Neutrophil (primary cell): ENCODE results near the gene TMEM131.

Experiments used
- H3K27ac ChIP-seq: fragments of 200-600 bp; sonication (generic); 2 replicates; pipeline ENCODE4 v1.5.1; 2016; ENCODE audit warnings: mild to moderate bottlenecking, moderate library complexity
- H3K27me3 ChIP-seq: fragments of 200-600 bp; sonication (generic); 2 replicates; pipeline ENCODE4 v1.6.0; 2016; ENCODE audit warnings: mild to moderate bottlenecking
- H3K36me3 ChIP-seq: fragments of 200-600 bp; sonication (generic); 2 replicates; pipeline ENCODE4 v1.5.1; 2017
- H3K4me1 ChIP-seq, 2 experiments: fragments of 200-600 bp in 1 of 2; sonication (generic) in 1 of 2; 1 replicate in 1 of 2; 2 replicates in 1 of 2; pipeline versions ENCODE4 v1.5.1 to v1.6.1; 2013 to 2016; ENCODE audit warnings: low read depth in 1 of 2, low read length in 1 of 2, mild to moderate bottlenecking in 1 of 2, moderate library complexity in 1 of 2; ENCODE audit not compliant: control insufficient read depth in 1 of 2, insufficient read depth in 1 of 2
- H3K4me3 ChIP-seq, 2 experiments: fragments of 200-600 bp in 1 of 2; sonication (generic) in 1 of 2; 1 replicate in 1 of 2; 2 replicates in 1 of 2; pipeline ENCODE4 v1.5.1; 2013 to 2016; ENCODE audit warnings: low read depth in 1 of 2, low read length in 1 of 2, mild to moderate bottlenecking in 1 of 2, moderate library complexity in 1 of 2
- H3K9me3 ChIP-seq: fragments of 200-600 bp; sonication (generic); 2 replicates; pipeline ENCODE4 v1.5.1; 2016
- TF ChIP-seq, protein P1 (sequence below): fragments of 200-600 bp; sonication (generic); IDR thresholded peaks from 2 replicates; pipeline ENCODE4 v1.5.1; 2016; ENCODE audit warnings: antibody characterized with exemption

Gene TMEM131

GRCh38 chr2:97774425-97774824, 221.3 kb downstream of the TMEM131 start:
- Histone ChIP-seq H3K27me3 (no peaks in the 10 kb centered on the region), H3K4me3 (no peak overlapping the region), H3K27ac (no peak overlapping the region), H3K4me1 (no peaks in the 10 kb centered on the region), H3K9me3 (no peaks in the 10 kb centered on the region), H3K36me3 (peaks cover 77% of the 10 kb centered on the region)
- TF ChIP-seq, protein P1, sequence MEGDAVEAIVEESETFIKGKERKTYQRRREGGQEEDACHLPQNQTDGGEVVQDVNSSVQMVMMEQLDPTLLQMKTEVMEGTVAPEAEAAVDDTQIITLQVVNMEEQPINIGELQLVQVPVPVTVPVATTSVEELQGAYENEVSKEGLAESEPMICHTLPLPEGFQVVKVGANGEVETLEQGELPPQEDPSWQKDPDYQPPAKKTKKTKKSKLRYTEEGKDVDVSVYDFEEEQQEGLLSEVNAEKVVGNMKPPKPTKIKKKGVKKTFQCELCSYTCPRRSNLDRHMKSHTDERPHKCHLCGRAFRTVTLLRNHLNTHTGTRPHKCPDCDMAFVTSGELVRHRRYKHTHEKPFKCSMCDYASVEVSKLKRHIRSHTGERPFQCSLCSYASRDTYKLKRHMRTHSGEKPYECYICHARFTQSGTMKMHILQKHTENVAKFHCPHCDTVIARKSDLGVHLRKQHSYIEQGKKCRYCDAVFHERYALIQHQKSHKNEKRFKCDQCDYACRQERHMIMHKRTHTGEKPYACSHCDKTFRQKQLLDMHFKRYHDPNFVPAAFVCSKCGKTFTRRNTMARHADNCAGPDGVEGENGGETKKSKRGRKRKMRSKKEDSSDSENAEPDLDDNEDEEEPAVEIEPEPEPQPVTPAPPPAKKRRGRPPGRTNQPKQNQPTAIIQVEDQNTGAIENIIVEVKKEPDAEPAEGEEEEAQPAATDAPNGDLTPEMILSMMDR, result no peak

GRCh38 chr2:97770445-97770844, 225.3 kb downstream of the TMEM131 start:
- no peaks in the 10 kb centered on the region for H3K4me1 ChIP-seq
- no peak overlapping the region for H3K4me3 ChIP-seq
- H3K27me3 ChIP-seq, result no peaks in the 10 kb centered on the region
- H3K27ac ChIP-seq, result no peak overlapping the region
- TF ChIP-seq, protein P1, result no peak
- H3K36me3 ChIP-seq, result peaks cover 94% of the 10 kb centered on the region
- no peaks in the 10 kb centered on the region for H3K9me3 ChIP-seq

DNA sequence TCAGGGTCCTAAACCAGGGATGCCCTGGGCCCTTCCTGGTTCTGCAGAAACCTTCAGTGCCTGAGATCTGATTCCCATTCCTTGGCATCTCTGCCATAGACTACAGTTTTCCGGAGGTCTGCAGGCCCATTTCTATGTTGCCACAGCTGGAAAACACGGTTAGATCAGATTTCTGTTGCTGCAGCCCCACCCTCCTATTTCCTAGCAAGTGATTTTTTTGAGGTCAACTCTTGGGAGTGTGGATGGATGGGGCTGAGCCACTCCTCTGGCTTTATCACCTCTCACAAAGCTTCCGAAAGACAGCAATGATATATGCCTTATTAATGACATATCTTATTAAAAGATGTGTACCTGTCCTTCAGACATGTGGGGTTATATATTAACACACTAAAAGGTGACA, 226.0 kb downstream of the TMEM131 start:
- TF ChIP-seq, protein P1, result no peak
- H3K27me3 ChIP-seq, result no peaks in the 10 kb centered on the region
- no peak overlapping the region for H3K4me3 ChIP-seq
- H3K9me3 ChIP-seq, result no peaks in the 10 kb centered on the region
- no peak overlapping the region for H3K27ac ChIP-seq
- H3K36me3 ChIP-seq, result peaks cover 94% of the 10 kb centered on the region
- H3K4me1 ChIP-seq, result no peaks in the 10 kb centered on the region

- H3K36me3 ChIP-seq, result peaks cover 94% of the 10 kb centered on the region
Measured at GRCh38 chr2:97769308-97769707, 226.4 kb downstream of the TMEM131 start.

DNA sequence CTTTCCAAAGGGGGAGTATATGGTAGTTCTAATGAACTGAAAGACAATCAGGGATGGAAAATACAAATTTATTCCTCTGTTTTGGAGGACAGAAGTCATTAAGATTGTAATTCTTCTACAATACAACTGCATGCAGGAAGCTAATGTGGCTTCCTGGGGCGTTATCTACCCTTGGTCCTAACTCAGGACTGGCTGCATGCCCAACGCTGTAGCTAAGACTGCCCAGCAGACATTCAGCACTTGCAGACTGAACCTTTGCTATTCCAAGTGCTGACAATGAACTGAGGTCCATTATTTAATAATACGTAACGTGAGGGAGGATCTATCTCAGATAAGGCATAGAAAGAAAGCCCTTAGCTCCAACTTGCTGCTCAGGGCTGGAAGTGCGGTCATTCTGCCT, 229.2 kb downstream of the TMEM131 start:
- H3K36me3 ChIP-seq, result peaks cover 94% of the 10 kb centered on the region
- no peak overlapping the region for H3K4me3 ChIP-seq
- no peak overlapping the region for H3K27ac ChIP-seq
- H3K9me3 ChIP-seq, result no peaks in the 10 kb centered on the region
- peaks cover 8% of the 10 kb centered on the region in 2 experiments for H3K4me1 ChIP-seq
- H3K27me3 ChIP-seq, result no peaks in the 10 kb centered on the region
- TF ChIP-seq, protein P1, result no peak

More at GRCh38 chr2:97769308-97769707, 226.4 kb downstream of the TMEM131 start:
- Histone ChIP-seq H3K4me3 (no peak overlapping the region), H3K27me3 (no peaks in the 10 kb centered on the region), H3K9me3 (no peaks in the 10 kb centered on the region), H3K4me1 (no peaks in the 10 kb centered on the region), H3K27ac (no peak overlapping the region)
- TF ChIP-seq, protein P1, result no peak

DNA sequence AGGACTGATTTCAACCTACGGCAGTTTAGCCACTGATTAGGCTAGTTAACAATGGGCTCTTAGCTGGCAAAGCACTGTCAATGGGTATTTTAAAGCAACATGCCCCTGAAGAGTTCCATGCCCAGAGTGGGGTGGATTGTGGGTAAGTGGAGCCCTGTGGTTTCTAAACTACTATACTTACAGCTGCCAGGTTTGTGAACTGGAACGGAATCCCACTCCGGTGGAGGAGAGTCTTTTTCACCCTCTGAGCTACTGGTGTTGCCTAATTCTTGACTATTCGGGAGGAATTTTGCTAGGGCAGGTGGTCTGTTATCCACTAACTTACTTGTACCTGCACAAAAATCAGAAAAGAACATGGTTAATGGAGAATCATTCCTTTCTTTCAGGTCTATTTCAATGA, 229.8 kb downstream of the TMEM131 start:
- Histone ChIP-seq H3K27ac (no peak overlapping the region), H3K27me3 (no peaks in the 10 kb centered on the region), H3K9me3 (no peaks in the 10 kb centered on the region), H3K4me3 (no peak overlapping the region), H3K36me3 (peaks cover 94% of the 10 kb centered on the region), H3K4me1 (peaks cover 8% of the 10 kb centered on the region in 2 experiments)
- TF ChIP-seq, protein P1, result no peak
